Left ventricle myocardium superior (tissue), 1 donor: Measurements from ENCODE around the gene SEMA4D. TPM values are rescaled to one million over a fixed set of nuclear protein-coding genes. Genes with fewer than 3 reads are reported as not detected.
A peak's percentile ranks its signal among the peaks of the same experiment; 100 is the strongest.

Source experiments
- ATAC-seq: fragments of 200-7000 bp; cut with Tn5 transposase; one replicate; pipeline ENCODE4 v1.9.1; 2020; ENCODE audit warnings: mild to moderate bottlenecking, moderate library complexity
- DNase-seq: peaks from one replicate; pipeline ENCODE4 v3.0.0-alpha.2; 2020
- intact Hi-C: fragments of 100-400 bp; cut with micrococcal nuclease; formaldehyde crosslinking; loops from one replicate; pipeline ENCODE4 v1.11.0; 2022
- total RNA-seq: library from RNA; stranded (reverse); fragmentation: NEBNext Ultra II Directional; extraction: Animal tissue kit (Norgen Biotek cat#: 25700); gene quantifications from one replicate; pipeline ENCODE4 v1.2.1, GENCODE V29; 2021
- donor health status: DM: no; HTN: yes; CAD: no; lungs with severe emphysema.

The SEMA4D gene
- total RNA-seq, 1 donor from 2014 or later: 24.7 TPM

DNA sequence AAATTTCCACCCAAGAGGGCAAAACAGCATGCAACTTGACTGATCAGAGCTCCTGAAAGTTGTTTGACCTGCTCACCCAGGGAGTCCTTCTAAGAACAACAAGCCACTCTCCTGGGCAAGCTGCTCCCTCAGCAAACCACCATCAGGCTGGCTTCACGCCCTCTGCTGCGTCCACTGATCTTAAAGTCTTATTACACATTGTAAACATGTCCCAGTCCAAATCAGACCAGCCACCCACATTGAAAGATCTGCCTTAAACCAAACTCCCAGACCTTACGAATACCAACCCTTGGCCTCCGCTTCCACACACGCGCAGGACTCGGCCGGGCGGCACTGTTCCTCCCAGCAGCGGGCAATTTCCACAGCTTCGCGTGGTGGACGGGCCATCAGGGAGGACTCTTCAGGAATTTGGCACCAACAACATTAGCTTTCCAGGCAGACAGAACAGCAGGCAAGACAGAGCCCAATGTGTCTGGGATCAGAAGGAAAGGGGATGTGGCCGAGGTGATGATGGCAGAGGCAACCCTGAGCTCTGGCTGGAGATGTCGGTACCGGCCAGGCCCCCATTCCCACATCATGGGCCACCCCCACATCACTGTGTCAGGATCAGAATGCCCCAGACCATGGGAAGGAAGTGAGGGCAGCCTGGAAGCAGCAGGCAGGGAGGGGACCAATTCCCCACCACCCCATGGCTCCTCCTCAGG lies 56.8 kb downstream of the SEMA4D start:
- no peak for ATAC-seq
- no peak for DNase-seq
- intact Hi-C loops: no loop called here

DNA sequence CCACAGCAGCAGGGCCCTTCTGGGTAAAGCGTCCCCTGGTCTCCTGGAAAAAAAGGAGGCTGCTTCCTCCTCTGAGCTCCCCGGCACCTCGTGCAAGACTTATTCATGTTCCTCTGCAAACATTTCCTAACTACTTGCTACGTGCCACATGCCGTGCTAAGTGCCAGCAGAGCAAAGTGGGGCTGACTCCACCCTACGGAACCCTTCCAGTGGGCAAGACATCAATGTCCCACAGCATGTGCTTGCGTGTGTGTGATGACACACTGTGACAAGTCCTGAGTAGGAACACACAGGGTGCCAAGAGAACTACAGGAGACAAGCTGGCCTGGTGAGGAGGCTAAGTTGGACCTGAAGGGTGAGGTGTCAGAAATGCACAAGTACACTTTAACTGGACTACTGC lies 57.4 kb downstream of the SEMA4D start:
- DNase-seq: no peak
- intact Hi-C loops: no loop called here
- ATAC-seq: peak; percentile 60

DNA sequence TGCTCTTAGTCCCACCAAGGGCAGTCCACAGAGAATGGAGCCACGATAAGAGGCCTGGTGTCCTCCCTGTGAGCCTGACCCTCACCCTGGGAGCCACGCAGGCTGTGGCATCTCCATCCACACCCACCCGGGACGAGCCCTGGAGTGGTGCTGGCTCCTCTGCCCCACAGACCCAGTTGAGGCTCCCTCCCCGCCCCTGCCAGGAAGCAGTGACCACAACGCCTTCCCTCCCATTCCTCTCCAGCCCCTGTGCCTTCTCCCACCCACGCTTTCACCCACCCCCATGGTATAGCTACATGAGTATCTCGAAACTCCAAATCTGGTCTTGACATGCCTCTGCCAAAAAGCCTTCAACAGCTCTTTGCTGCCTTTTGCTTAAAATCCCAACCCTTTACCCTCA lies 57.9 kb downstream of the SEMA4D start:
- intact Hi-C loops: no loop called here
- no peak for DNase-seq

DNA sequence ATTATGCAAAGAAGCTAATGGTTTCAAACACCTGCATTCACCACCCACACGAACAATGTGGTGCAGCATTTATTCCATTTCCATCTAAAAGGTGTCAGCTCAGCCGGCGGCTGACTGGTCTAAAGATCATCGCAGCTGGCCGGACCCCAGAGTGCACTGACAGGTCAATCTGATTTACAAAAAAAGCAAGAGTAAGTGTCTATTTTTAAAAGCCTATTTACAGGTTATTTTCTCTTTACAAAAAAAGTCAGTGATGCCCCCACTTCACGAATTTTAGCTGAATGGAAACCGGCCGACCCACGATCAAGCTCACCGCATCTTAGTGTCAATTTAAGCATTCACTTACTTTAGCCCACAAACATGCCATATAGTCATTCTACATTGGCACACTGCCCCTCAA lies 58.3 kb downstream of the SEMA4D start:
- no peak for ATAC-seq
- no peak for DNase-seq
- intact Hi-C loops: no loop called here

More for the DNA sequence above, 57.9 kb downstream of the SEMA4D start:
- no peak for ATAC-seq

DNA sequence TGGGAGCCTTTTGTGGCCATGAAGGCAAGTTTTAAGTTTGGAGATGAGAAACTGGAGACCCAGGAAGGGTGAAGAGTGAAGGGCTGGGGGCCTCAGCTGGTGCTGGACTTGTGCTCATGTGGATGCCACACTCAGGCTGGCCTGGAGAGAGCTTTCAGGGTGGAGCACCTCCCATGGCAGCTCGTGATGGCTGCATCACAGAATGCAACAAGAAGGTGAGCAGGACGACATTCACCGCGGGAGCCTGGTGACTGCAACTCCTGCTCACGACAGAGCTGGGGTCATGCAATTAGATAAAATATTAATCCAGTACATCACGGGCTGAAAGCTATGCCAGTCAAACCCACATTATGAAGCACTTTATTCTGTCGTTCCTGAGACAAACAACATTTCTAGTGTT lies 59.7 kb downstream of the SEMA4D start:
- no peak for DNase-seq
- intact Hi-C loops: no loop called here
- no peak for ATAC-seq

DNA sequence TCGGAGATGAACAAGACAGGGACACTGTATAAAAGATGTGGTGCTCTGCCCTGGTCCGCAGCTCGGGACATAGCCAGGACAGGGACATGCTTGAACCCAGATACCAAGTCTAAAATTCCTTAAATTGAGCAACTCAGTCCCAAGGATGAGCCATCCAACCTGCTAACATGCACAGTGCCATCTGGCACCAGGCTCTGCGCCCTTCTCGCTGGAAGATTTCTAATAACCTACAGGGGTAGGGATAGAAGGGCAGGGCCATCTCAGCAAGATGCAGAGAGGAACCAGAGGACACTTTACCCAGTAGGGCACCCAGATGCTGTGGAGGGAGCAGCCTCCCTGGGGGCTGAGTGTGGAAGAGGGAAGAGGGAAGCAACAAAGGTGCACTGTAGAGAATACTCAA lies 60.1 kb downstream of the SEMA4D start:
- intact Hi-C loops: no loop called here
- DNase-seq: no peak
- ATAC-seq: no peak

DNA sequence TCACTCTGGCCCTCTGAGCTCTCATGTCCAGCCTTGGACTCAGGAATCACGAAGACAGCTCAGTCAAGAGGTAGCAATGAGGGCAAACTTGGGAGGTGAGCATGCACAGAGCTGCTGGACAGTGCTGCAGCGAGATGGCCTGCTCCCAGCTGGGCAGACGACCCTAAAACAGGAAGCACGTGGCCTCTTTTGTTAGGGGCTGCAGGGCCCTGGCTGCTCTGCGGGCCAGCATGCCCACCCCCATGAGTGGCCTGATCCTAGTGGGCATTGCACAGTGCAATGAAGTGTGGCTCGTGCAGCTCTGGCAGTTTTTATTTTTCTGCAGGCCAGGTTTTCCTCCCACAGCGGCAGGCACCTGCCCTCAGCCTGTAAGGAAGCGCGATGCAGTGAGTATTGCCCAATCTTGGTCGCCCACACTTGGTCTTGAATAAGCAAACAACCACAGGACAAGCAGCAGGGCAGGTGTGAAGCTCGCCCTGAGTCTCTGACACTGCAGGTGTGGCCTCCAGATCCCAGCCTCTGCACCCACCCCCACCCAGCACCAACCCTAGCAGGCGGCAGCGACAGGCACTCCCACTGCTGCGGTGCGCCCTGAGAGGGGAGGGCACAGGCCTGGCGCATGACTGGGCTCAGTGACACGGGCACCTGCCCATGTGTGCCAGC lies 60.8 kb downstream of the SEMA4D start:
- ATAC-seq: no peak
- intact Hi-C loops: no loop called here
- DNase-seq: no peak

DNA sequence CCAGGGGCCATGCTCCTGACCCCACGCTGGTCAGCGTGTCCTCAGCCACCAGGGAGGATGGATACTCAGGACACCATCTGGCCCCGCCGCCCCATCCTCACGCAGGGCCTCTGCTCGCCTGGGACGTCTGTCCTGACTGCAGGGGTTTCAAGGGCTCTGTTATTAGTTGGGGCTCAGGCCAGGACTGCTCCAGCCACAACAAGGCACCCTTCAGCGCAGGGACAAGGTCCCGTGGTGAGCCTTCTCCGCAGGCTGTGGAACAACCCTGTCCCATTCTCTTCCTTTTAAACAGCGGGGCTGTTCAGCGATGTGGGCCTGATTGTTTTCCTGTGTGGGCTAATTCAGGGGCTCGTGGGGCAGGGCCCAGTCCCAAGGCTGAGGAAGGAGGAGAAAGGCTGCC lies 61.6 kb downstream of the SEMA4D start:
- DNase-seq (no peak), ATAC-seq (no peak)
- intact Hi-C loops: no loop called here

DNA sequence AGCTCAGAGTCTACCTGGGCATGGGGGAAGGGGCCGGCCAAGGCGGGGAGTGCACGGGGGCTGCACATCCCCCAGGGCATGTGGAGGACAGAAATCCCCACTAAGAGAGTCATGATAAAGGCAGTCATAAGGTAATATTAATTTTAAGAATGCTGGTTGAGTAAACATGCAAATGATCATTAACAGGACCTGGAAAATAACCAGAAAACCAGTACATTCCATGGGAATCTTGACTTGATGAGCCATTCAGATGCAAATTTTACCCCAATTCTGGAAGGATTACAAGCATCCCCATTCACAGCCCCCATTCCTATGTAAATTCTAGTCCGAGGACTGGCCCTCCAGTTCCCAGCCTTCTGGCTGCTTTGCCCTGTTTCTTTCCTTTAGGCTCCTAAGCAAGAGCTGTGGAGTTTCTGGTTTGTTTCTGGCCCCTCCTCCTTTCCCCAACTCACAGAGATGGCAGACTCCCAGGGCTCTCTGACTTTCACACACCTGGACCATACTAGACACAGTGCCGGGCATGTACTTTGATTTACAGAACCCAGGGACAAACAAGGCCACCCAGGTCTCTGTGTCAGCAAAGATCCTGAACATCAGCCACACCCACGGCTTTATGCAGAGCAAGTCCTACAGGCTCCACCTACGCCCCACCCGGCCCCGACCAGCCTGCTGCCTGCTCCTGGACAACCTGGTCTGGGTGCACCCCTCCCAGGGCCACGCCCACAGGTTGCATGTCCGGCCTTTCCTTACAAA lies 62.7 kb downstream of the SEMA4D start:
- ATAC-seq (no peak), DNase-seq (no peak)
- intact Hi-C loops: no loop called here

DNA sequence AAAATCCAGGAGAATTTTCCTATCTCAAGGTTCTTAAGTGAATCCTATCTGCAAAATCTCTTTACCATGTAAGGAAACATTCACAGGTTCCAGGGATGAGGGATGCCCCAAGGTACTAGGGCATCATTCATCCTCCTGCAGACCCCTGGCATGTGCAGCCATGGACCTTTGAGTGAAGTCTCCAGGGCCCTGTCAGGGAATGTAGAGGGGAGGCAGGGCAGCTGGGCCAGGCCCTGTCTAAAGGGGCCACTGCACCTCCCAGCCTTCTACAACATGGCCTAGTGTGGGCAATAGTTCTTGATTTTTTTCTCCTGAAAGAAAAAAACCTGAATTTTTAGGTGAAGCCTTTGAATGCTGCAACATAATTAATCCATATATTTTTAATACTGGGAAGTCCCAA lies 63.3 kb downstream of the SEMA4D start:
- DNase-seq: no peak
- no peak for ATAC-seq
- intact Hi-C loops: no loop called here

DNA sequence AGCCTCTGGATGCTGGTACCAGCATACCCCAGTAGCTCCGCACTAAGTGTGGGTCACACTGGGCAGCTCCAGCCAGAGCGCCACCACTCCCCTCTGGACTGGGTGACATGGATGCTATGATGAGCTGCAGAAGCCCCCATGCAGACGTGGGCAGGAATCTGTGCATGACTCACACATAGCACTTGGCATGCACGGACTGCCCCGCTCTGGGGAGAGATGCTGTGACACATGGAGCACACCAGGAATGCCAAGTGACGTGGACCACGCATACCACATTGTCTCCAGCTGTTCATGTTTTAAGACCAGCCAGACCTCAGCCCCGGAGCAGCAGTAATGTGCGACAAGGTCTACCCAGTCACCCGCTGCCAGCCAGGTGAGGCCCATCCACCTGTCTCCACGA lies 64.1 kb downstream of the SEMA4D start:
- intact Hi-C loops: no loop called here
- ATAC-seq: no peak

DNA sequence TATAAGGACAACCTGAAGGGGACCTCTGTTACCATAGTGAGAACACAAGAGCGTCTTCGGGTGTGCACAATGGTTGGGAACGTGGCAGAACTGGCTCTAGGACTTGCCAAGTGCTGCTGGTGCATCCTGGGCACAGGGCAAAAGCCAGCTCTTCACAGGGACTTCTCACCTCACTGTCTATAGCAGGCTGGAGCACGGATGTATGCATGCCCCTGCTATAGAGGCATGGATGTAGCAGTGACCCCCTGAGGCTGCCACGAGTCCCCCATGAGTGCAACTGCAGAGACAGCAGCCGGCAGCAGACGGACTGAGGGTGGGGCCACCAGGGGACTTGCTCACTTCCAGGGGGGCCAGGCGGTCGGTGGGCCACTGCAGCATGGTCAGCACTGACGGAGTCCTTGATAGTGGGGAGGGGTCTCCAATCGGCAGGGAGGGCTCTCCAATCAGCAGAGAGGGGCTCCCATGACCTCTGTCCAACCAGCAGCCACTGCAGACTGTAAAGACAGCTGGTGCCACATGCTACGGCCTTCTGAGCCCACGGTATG lies 64.9 kb downstream of the SEMA4D start:
- ATAC-seq (peak; percentile 40), DNase-seq (no peak)
- intact Hi-C loops: no loop called here

More for the DNA sequence above, 64.1 kb downstream of the SEMA4D start:
- DNase-seq: no peak

DNA sequence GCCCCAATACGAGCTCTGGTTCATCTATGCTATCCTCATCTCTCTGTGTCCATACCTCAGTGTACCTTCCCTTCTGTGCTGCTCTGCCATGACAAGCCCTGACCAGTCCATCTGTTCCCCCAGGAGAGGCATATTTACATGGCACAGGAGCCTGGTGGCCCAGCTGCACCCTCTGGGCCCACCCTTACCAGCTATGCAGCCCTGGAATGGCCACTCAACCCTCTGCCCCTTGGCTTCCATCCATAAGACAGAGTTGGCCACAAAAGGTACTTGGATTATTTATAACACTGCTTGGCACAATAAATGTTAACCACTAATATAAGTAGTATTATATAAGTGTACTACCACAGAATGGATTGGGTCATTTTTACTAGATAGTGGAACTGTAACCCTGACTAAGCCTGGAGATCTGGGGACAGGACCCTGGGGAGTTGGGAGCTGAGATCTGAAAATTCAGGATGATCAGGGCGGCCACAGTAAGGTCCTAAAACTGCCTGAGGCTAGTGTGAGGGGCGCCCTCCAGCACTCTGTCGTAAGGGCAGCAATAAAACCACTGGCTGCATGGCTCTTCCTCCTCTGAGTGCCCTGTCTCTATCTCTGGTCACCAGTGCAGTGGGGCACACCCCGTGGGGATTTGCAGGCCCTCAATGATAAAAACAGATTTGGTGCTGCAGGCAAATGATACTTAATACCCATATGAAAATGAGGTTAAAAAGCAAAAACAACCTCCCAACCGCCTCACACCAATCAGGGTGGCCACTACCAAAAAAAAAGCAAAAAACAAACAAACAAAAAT lies 65.8 kb downstream of the SEMA4D start:
- intact Hi-C loops: no loop called here
- ATAC-seq (peak; percentile 69), DNase-seq (no peak)

DNA sequence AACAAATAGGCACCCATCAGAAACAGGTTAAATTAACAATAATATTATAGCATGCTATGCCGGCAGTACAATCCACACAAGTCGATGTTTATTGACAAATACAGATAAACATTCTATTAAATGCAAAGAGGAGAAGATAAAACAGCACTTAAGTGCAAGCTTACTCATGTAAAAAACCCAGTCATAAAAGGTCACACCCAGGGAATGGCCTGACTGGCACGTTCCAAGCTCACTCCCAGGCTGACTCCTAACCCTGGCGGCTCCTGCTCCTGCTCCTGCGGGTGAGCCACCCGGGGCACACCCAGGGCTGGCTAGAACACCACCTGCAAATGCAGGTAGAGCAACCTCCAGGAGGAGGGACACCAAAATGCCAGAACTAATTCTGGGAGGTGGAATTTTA lies 66.9 kb downstream of the SEMA4D start:
- ATAC-seq: no peak
- no peak for DNase-seq
- intact Hi-C loops: no loop called here

DNA sequence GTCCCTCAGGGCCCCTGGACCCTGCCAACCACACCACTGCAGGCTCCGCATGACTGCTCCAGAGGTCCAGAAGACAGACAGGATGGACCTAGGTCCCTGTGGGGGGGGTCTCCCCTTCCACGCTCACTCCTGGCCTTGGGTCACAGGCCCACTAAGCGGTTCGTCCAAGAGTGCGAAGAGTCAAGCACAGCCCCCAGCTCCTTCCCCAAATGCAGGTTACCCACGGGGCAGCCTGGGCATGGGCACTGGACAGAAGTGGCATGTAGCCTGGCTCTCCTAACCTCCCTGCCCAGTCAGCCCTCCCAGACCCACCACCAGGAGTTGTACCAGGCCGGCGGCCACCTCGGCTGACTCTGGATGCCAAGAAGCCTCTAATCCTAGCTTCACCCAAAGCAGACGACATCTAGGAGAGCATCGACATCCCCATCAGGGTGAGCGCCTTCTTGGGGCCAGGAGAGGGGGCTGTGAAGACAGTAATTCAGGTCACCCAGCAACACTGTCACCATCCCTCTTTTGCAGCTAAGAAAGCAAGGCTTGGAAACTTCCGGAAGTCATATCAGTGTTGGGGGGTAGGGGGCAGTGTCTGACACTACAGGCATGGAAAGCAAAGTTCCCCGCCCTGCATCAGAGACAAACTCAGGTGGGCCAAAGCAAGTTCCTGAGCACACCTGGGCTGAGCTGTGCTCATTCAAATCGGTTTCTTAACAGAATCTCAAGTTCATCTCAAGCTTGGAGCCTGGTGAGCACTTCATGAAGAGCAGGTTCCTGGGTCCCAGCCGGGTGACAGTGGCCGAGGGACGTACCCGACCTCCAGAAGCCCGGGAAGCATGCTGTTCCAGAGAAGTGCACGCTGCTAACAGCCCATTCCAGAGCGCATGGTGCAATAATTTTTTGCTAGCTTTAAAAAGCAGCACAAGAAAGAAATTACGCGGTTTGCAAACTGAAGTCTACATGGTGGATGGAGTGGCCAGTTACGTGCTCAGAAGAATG lies 68.7 kb downstream of the SEMA4D start:
- intact Hi-C loops: no loop called here
- ATAC-seq (no peak), DNase-seq (no peak)

DNA sequence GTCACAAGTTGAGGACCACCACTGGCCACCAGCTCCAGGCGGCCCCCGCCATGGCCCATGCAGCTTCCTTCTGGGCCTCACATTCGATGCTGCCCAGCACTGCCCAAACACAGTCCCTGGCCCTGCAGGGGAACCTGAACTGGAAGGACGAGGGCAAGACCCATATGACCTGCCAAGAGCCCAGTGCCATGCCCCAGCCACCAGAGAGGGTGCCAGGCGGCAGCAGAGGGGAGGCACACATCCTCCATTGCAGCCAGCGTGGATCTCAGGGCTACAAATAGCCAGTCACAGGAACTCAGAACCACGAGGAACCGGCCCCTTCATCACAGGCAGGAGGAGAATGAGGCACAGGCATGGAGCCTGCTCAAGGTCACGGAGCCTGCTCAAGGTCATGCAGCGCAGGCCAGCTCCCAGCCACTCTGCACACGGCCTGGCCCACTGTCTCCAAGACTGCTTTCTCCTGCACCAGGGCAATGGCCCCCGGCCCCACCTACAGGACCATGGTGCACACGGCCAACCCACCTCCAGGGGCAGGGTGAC lies 69.6 kb downstream of the SEMA4D start:
- intact Hi-C loops: no loop called here
- no peak for ATAC-seq
- DNase-seq: no peak

DNA sequence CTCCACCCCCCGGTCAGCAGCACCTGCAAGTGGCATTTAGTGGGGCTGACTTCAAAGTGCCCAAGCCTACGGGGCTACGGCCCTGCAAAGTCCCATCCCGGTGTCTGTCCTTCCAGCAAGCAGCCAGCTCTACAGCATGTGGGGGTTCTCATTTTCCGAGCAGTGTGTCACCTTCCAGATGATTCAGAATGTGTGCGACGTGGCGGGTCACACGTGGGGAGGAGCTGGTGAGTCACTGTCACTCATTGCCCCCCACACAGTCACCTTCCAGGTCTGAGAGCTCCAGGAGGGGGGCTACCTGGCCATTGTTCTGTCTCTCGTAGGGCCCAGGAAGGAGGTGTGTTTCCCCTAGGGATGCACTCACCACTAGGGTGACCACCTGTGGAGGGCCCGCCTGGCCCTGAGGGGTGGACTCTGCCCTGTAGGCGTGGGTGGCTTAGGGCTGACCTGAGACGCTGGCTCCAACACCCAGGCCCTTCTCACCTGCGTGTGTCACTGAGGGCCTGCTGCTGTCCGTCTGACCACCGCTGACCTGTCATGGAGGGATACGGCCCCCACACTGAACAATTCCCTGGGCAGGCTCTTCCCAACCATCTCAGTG lies 70.2 kb downstream of the SEMA4D start:
- ATAC-seq (no peak), DNase-seq (no peak)
- intact Hi-C loops: no loop called here
